HepG2 (cell line): ENCODE results near the gene RTP5. TPM values are rescaled to one million over a fixed set of nuclear protein-coding genes. Genes with fewer than 3 reads are reported as not detected.

ENCODE experiments used
- ATAC-seq: fragments of 200-7000 bp; cut with Tn5 transposase; 3 replicates; pipeline ENCODE4 v1.9.1; 2020; ENCODE audit warnings: mild to moderate bottlenecking, moderate library complexity
- BruUV-seq: library from RNA; stranded (reverse); fragments of 400-500 nt; replicated peaks from 2 replicates; lab custom pipeline; 2021; lab: Mats Ljungman, UMichigan
- CTCF ChIA-PET: fragments of 300-600 bp; formaldehyde crosslinking; extraction: SDS; loops from one replicate; lab custom pipeline; 2021; ENCODE audit warnings: low total read pairs, inconsistent platforms, low intra/inter-chr PET ratio; lab: Yijun Ruan, JAX
- POLR2A ChIA-PET: fragments of 350-600 bp; sonication (Branson Sonifier 250); formaldehyde crosslinking; loops from one replicate; lab custom pipeline; 2020; ENCODE audit warnings: antibody characterized with exemption, inconsistent platforms; lab: Yijun Ruan, JAX
- DNase-seq: peaks from one replicate; pipeline ENCODE4 v3.0.0-alpha.2; 2015; ENCODE audit warnings: low spot score
- FAIRE-seq: peaks from 3 replicates; lab custom pipeline; 2011; peaks lifted over from hg19 to GRCh38; lab: Jason Lieb, UNC
- H2AFZ ChIP-seq: one replicate; pipeline ENCODE4 v1.6.1; 2011; ENCODE audit warnings: low read length, inconsistent platforms
- H3K27ac ChIP-seq: fragments of 300-600 bp; 3 replicates; pipeline ENCODE4 v1.8.0; 2011; ENCODE audit warnings: mixed run types, mild to moderate bottlenecking, mixed read lengths, low read length, inconsistent platforms; ENCODE audit not compliant: insufficient read depth; ENCODE audit errors: extremely low read length
- H3K27me3 ChIP-seq, 2 experiments: fragments of 200-600 bp in 1 of 2; 2 replicates in 1 of 2; 3 replicates in 1 of 2; pipeline versions ENCODE4 v1.6.0 to v1.8.0; 2011; ENCODE audit warnings: low read length in 2 of 2, mild to moderate bottlenecking in 2 of 2, moderate library complexity in 2 of 2, inconsistent platforms in 1 of 2; ENCODE audit not compliant: insufficient read depth in 2 of 2, control insufficient read depth in 1 of 2
- H3K36me3 ChIP-seq, 2 experiments: fragments of 200-600 bp in 1 of 2; replicated peaks in 1 of 2; 2 replicates in 1 of 2; 3 replicates in 1 of 2; pipeline versions ENCODE4 v1.5.1 to v1.8.0; 2011; ENCODE audit warnings: low read length in 2 of 2, inconsistent platforms in 1 of 2; ENCODE audit not compliant: insufficient read depth in 2 of 2, control insufficient read depth in 1 of 2
- H3K4me1 ChIP-seq: 2 replicates; pipeline ENCODE4 v1.5.1; 2012; ENCODE audit warnings: low read length, inconsistent platforms; ENCODE audit not compliant: insufficient read depth
- H3K4me2 ChIP-seq: 2 replicates; pipeline ENCODE4 v1.6.0; 2011; ENCODE audit warnings: low read depth, low read length, inconsistent platforms
- H3K4me3 ChIP-seq, 3 experiments: fragments of 200-600 bp in 1 of 3; sonication (generic), shearing (Covaris generic) in 1 of 3; replicated peaks in 1 of 3; 2 replicates each; pipeline ENCODE4 v1.5.1; 2011 to 2016; ENCODE audit warnings: low read length in 3 of 3, inconsistent platforms in 2 of 3, low read depth in 2 of 3, mild to moderate bottlenecking in 2 of 3, control low read depth in 1 of 3, mixed read lengths in 1 of 3; ENCODE audit not compliant: insufficient read depth in 1 of 3
- H3K79me2 ChIP-seq: one replicate; pipeline ENCODE4 v1.6.1; 2011; ENCODE audit warnings: low read length, inconsistent platforms; ENCODE audit not compliant: insufficient read depth
- H3K9ac ChIP-seq: 2 replicates; pipeline ENCODE4 v1.6.0; 2011; ENCODE audit warnings: mild to moderate bottlenecking, low read depth, low read length, inconsistent platforms; ENCODE audit not compliant: insufficient read depth
- H3K9me3 ChIP-seq: 2 replicates; pipeline ENCODE4 v1.5.1; 2012; ENCODE audit warnings: mild to moderate bottlenecking, low read length
- H4K20me1 ChIP-seq: 2 replicates; pipeline ENCODE4 v1.6.0; 2011; ENCODE audit warnings: inconsistent platforms, mild to moderate bottlenecking, low read length, moderate library complexity; ENCODE audit not compliant: insufficient read depth
- CCDC6 ChIP-seq: sonication (generic); formaldehyde crosslinking; IDR thresholded peaks from 2 replicates; pipeline ENCODE4 v1.8.1; 2022; ENCODE audit warnings: mild to moderate bottlenecking, missing genetic modification reagents, moderate library complexity
- ETV5 ChIP-seq: IDR thresholded peaks from 2 replicates; pipeline ENCODE4 v1.6.1; 2018; ENCODE audit warnings: missing biosample characterization, missing genetic modification reagents, inconsistent platforms, borderline replicate concordance
- EZH2 ChIP-seq: conservative IDR thresholded peaks from 2 replicates; pipeline ENCODE4 v1.6.1; 2012; ENCODE audit warnings: mild to moderate bottlenecking, low read depth, low read length, moderate library complexity
- FOXK2 ChIP-seq: fragments of 450-650 bp; IDR thresholded peaks from 2 replicates; pipeline ENCODE4 v1.6.1; 2016
- HDAC2 ChIP-seq: sonication (generic); formaldehyde crosslinking; IDR thresholded peaks from 2 replicates; pipeline ENCODE4 v1.4.0; 2020; ENCODE audit warnings: missing genetic modification reagents
- HNRNPK ChIP-seq: fragments of 200-400 bp; formaldehyde crosslinking; IDR thresholded peaks from 2 replicates; pipeline ENCODE4 v1.6.1; 2018; ENCODE audit warnings: low read length, low read depth, moderate library complexity, mild to moderate bottlenecking; ENCODE audit not compliant: poor library complexity, severe bottlenecking
- MED8 ChIP-seq: sonication (generic); formaldehyde crosslinking; IDR thresholded peaks from 2 replicates; pipeline ENCODE4 v1.8.1; 2023; ENCODE audit warnings: mild to moderate bottlenecking, missing genetic modification reagents; ENCODE audit not compliant: insufficient replicate concordance
- MLLT10 ChIP-seq: sonication (generic); formaldehyde crosslinking; IDR thresholded peaks from 2 replicates; pipeline ENCODE4 v1.4.0; 2020; ENCODE audit warnings: missing genetic modification reagents
- NFIC ChIP-seq: IDR thresholded peaks from 2 replicates; pipeline ENCODE4 v1.6.1; 2012; ENCODE audit warnings: mild to moderate bottlenecking, low read length, inconsistent platforms
- NFKBIZ ChIP-seq: IDR thresholded peaks from 2 replicates; pipeline ENCODE4 v1.6.1; 2018; ENCODE audit warnings: missing genetic modification reagents, missing compliant biosample characterization
- PCBP1 ChIP-seq: fragments of 200-400 bp; formaldehyde crosslinking; IDR thresholded peaks from 2 replicates; pipeline ENCODE4 v1.6.1; 2017; ENCODE audit warnings: mild to moderate bottlenecking, low read depth, low read length, borderline replicate concordance
- PHF8 ChIP-seq: sonication (generic); formaldehyde crosslinking; IDR thresholded peaks from 2 replicates; pipeline ENCODE4 v1.5.0; 2020; ENCODE audit warnings: missing genetic modification reagents
- PPARG ChIP-seq: conservative IDR thresholded peaks from 2 replicates; pipeline ENCODE4 v1.6.1; 2016; ENCODE audit warnings: missing biosample characterization, missing genetic modification reagents
- TEAD2 ChIP-seq: sonication (generic); formaldehyde crosslinking; IDR thresholded peaks from 2 replicates; pipeline ENCODE4 v1.9.0; 2021; ENCODE audit warnings: missing genetic modification reagents
- ZFP36 ChIP-seq: fragments of 150-350 bp; IDR thresholded peaks from 2 replicates; pipeline ENCODE4 v1.6.1; 2018; ENCODE audit warnings: borderline replicate concordance, low read length, low read depth; ENCODE audit not compliant: partially characterized antibody
- ZNF17 ChIP-seq: sonication (generic); formaldehyde crosslinking; IDR thresholded peaks from 2 replicates; pipeline ENCODE4 v1.5.0; 2020; ENCODE audit warnings: mild to moderate bottlenecking, missing genetic modification reagents
- ZNF333 ChIP-seq: sonication (generic); formaldehyde crosslinking; IDR thresholded peaks from 2 replicates; pipeline ENCODE4 v1.4.0; 2020; ENCODE audit warnings: mild to moderate bottlenecking, missing genetic modification reagents, borderline replicate concordance
- ZNF768 ChIP-seq: sonication (generic); formaldehyde crosslinking; IDR thresholded peaks from 2 replicates; pipeline ENCODE4 v1.4.0; 2020; ENCODE audit warnings: missing genetic modification reagents
- WGBS: methylation state at CpG from one replicate; pipeline ENCODE4 v1.1.6; 2017; ENCODE audit warnings: low lambda C conversion rate; 5-methylcytosine and 5-hydroxymethylcytosine counted together
- in situ Hi-C: cut with HindIII; loops from 2 replicates; pipeline ENCODE4 v1.10.0; 2017; ENCODE audit warnings: low pct_unique_long_range_greater_than_20kb; ENCODE audit not compliant: extremely low pct_ligation_motif_present
- intact Hi-C: fragments of 100-400 bp; cut with micrococcal nuclease; formaldehyde crosslinking; loops from one replicate; pipeline ENCODE4 v1.10.0; 2022; ENCODE audit not compliant: unreplicated experiment
- polyA plus RNA-seq, 8 experiments: library from polyadenylated mRNA; depleted of rRNA in 3 of 8; stranded (reverse) in 7 of 8; unstranded in 1 of 8; fragments of >200 nt; fragmentation: Illumina TruSeq in 4 of 8; extraction: Trizol in 4 of 8; gene quantifications; 2 replicates each; pipeline versions ENCODE4 v1.2.1 to v1.2.3, GENCODE V29; 2011 to 2016; ENCODE audit warnings: low read depth in 4 of 8, missing spikeins in 1 of 8, mixed read lengths in 1 of 8; ENCODE audit not compliant: insufficient read depth in 1 of 8
- total RNA-seq, 5 experiments: library from RNA; depleted of rRNA; stranded (reverse); fragments of >200 nt; fragmentation: Illumina TruSeq; extraction: Trizol; gene quantifications; 2 replicates each; pipeline ENCODE4 v1.2.3, GENCODE V29; 2016; ENCODE audit warnings: low read depth in 1 of 5

Gene RTP5
- total and polyA plus RNA-seq, 2 of the 13 experiments (the other 11 are each of a cell fraction or from before 2014, with no cell fraction given): not detected

GRCh38 chr2:241852116-241852980 is 17.2 kb upstream of the RTP5 start:
- H3K27me3 ChIP-seq: peaks cover 38 to 86% of the 10 kb centered on the region in 2 experiments; a peak in 4 of 5 replicates
- TF ChIP-seq PPARG (CRISPR knock-in tag) (no peak), MLLT10 (CRISPR knock-in tag) (no peak), PHF8 (CRISPR knock-in tag) (no peak), CCDC6 (CRISPR knock-in tag) (no peak), ZNF17 (no peak), FOXK2 (no peak), TEAD2 (CRISPR knock-in tag) (no peak), MED8 (CRISPR knock-in tag) (no peak), PCBP1 (peak; percentile 88; the same call in 1 of the 2 replicates), ZFP36 (no peak), ZNF768 (CRISPR knock-in tag) (no peak), ETV5 (CRISPR knock-in tag) (no peak), HNRNPK (peak; percentile 84), NFKBIZ (no peak), NFIC (no peak), EZH2 (no peak), ZNF333 (no peak), HDAC2 (no peak)
- TF ChIP-seq, all 625 proteins: peak for 2
- Histone ChIP-seq H3K9ac (no peak overlapping the region), H3K36me3 (no peaks in the 10 kb centered on the region), H3K27ac (no peak overlapping the region), H3K4me2 (no peak overlapping the region), H2AFZ (no peak overlapping the region), H3K4me1 (peaks cover 11% of the 10 kb centered on the region), H4K20me1 (no peaks in the 10 kb centered on the region), H3K4me3 (no peak overlapping the region), H3K79me2 (no peaks in the 10 kb centered on the region), H3K9me3 (no peaks in the 10 kb centered on the region)
- intact Hi-C loops (no loop called here), in situ Hi-C loops (no loop called here)
- POLR2A ChIA-PET: interaction anchor here (1.0 kb wide), 1 partner anchor 44 kb away, joined by 3 read pairs; the partner anchor contains the start of gene NEU4
- CTCF ChIA-PET: no interaction called here
- DNase-seq (no peak), FAIRE-seq (no peak), ATAC-seq (no peak)
- no TSS peak for BruUV-seq
- WGBS: 47% methylated on average over 25 of the region's 39 CpGs
